EH (cell line): ENCODE data around the gene PHB1.
A peak's percentile ranks its signal among the peaks of the same experiment; 100 is the strongest.
"Not testable (repeated sequence)": the region's sequence is repeated elsewhere in the genome, so short reads cannot be mapped to it uniquely, and the experiment has no call there.

Experiments used
- DNase-seq: peaks from one replicate; pipeline ENCODE4 v3.0.0-alpha.2; 2015; ENCODE audit warnings: low read depth

Gene PHB1

GRCh38 chr17:49378311-49378710 lies 36.4 kb downstream of the PHB1 start:
- no peak for DNase-seq

GRCh38 chr17:49375544-49375943 lies 39.1 kb downstream of the PHB1 start:
- no peak for DNase-seq

- no peak for DNase-seq
Measured at GRCh38 chr17:49373115-49373514, 41.6 kb downstream of the PHB1 start.

GRCh38 chr17:49372425-49372824 lies 42.3 kb downstream of the PHB1 start:
- no peak for DNase-seq

- DNase-seq, result no peak
Measured at GRCh38 chr17:49370971-49371834, 43.5 kb downstream of the PHB1 start.

GRCh38 chr17:49369760-49370159 lies 44.9 kb downstream of the PHB1 start:
- no peak for DNase-seq

- DNase-seq, result no peak
Measured at GRCh38 chr17:49369089-49369488, 45.6 kb downstream of the PHB1 start.

GRCh38 chr17:49365667-49366066 lies 49.0 kb downstream of the PHB1 start:
- peak; percentile 32 for DNase-seq

GRCh38 chr17:49365126-49365525 lies 49.6 kb downstream of the PHB1 start:
- DNase-seq, result not testable (repeated sequence)

GRCh38 chr17:49364119-49364518 lies 50.6 kb downstream of the PHB1 start:
- DNase-seq, result no peak

- no peak for DNase-seq
Measured at GRCh38 chr17:49363251-49363650, 51.4 kb downstream of the PHB1 start.

GRCh38 chr17:49362723-49363117 lies 52.0 kb downstream of the PHB1 start:
- DNase-seq, result no peak

GRCh38 chr17:49361902-49362722 lies 52.6 kb downstream of the PHB1 start, which contains the start of gene ZNF652:
Gene ZNF652, minus strand, starts transcription at chr17:49362250. Its CDS starts 44,525 bp downstream, at chr17:49317725.
- peak; percentile 88 for DNase-seq

GRCh38 chr17:49361129-49361901 lies 53.4 kb downstream of the PHB1 start:
- peak; percentile 55 for DNase-seq

- DNase-seq, result no peak
Measured at GRCh38 chr17:49360796-49361128, 53.9 kb downstream of the PHB1 start.

- peak; percentile 10 for DNase-seq
Measured at GRCh38 chr17:49359990-49360795, 54.5 kb downstream of the PHB1 start.

GRCh38 chr17:49358641-49359247 lies 55.9 kb downstream of the PHB1 start:
- DNase-seq, result no peak

GRCh38 chr17:49357516-49357915 lies 57.2 kb downstream of the PHB1 start:
- DNase-seq, result no peak

- DNase-seq, result no peak
Measured at GRCh38 chr17:49356320-49356719, 58.4 kb downstream of the PHB1 start.
